Fibroblast of the aortic adventitia (primary cell): ENCODE results near the gene RPL13A. TPM values are rescaled to one million over a fixed set of nuclear protein-coding genes. Genes with fewer than 3 reads are reported as not detected.

Experiments used
- DNase-seq: peaks from one replicate; pipeline ENCODE4 v3.0.0-alpha.2; 2010; ENCODE audit warnings: low read depth
- H3K4me3 ChIP-seq: 2 replicates; pipeline ENCODE4 v1.5.1; 2011; ENCODE audit warnings: low read depth, mild to moderate bottlenecking, control low read depth, low read length, moderate library complexity
- CTCF ChIP-seq: IDR thresholded peaks from 2 replicates; pipeline ENCODE4 v1.5.1; 2011; ENCODE audit warnings: mild to moderate bottlenecking, low read length, control low read depth, inconsistent platforms; ENCODE audit not compliant: insufficient read depth
- total RNA-seq: library from RNA; depleted of rRNA; stranded (reverse); fragments of >200 nt; gene quantifications from 2 replicates; pipeline ENCODE4 v1.2.3, GENCODE V29; 2012; ENCODE audit warnings: low replicate concordance

The RPL13A gene
- total RNA-seq, 1 donor = 2,642 TPM

DNA sequence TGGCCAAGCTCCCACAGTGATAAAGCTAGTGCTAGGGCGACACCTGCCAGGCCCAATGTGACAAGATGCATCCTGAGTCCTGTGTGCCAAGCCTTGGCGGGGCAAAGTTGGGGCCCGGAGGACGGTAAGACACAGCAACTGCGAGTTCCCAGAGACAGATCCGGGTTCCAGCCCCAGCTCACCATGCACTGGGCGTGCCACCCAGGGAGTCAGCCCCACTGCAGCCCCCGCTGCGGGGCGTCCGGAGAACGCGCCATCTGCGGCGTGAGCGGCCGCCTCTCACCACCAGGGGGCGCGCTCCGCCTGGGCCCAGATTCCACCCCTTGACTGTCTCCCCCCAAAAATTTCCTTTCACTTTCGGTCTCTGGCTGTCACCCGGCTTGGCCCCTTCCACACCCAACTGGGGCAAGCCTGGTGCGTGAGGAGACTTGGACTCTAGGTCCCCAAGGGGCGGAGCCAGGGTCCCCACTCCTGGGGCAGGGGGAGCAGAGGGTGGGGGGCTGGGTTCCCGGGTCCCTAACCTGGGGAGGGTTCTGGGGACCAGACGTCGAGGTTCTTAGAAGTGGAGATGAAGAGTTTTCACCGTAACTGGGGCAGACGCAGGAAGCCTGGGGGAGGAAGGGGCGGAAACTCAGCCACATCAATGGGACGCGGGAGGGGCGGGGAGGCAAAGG, 13.4 kb upstream of the RPL13A start, which contains the start of gene FLT3LG:
TSS of gene FLT3LG (plus strand) at position 348 of the 674 bp plus-strand sequence. CDS start 425 bp downstream, outside the sequence.
- H3K4me3 ChIP-seq = peak within 1 kb of the TSS; percentile 72
- DNase-seq = peak; percentile 77
- peak; percentile 92 for TF ChIP-seq CTCF

DNA sequence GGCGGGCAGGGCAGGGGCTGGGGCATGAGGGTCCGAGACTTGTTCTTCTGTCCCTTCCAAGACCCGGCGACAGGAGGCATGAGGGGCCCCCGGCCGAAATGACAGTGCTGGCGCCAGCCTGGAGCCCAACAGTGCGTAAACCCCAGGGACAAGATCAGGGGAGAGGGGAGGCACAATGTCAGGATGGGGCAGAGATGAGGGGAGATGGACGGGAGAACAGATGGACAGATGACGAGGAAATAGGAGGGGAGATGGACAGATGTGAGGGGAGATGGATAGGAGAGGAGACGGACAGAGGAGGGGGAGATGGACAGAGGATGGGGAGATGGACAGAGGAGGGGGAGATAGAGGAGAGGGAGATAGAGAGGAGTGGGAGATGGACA, 12.9 kb upstream of the RPL13A start:
- peak overlapping the region; percentile 72 for H3K4me3 ChIP-seq
- DNase-seq = no peak
- TF ChIP-seq CTCF = no peak

DNA sequence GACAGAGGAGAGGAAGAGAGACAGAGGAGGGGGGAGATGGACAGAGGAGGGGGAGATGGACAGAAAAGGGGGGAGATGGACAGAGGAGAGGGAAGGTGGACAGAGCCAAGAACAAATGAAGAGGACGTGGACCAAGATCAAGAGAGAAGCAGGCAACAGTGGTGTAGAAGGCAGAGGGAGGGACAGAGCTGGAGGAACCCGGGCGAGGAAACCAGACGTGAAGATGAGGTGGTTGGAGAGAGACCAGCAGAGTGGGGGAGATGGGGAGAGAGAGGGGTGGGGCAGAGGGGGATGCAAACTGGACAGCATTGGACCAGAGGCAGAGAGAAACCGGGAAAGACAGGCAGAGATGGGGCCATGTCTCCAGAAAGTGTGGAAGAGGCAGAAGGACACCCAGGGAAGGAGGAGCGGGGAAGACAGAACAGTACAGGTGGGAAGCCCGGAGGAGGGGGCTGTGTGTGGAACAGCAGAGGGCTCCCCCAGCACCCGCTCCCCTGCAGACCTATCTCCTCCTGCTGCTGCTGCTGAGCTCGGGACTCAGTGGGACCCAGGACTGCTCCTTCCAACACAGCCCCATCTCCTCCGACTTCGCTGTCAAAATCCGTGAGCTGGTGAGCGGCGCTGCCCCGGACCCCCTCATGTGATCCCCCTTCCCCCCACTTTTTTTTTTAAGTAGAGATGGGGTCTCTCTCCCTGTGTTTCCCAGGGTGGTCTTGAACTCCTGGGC, 12.1 kb upstream of the RPL13A start:
- H3K4me3 ChIP-seq = peak overlapping the region; percentile 72
- DNase-seq = no peak
- TF ChIP-seq CTCF = no peak

GRCh38 chr19:49475995-49476880, 11.2 kb upstream of the RPL13A start:
- TF ChIP-seq CTCF = peak; percentile 58
- H3K4me3 ChIP-seq = no peak overlapping the region
- DNase-seq = no peak

GRCh38 chr19:49479975-49480628, 7.3 kb upstream of the RPL13A start:
- TF ChIP-seq CTCF = no peak
- no peak for DNase-seq
- H3K4me3 ChIP-seq = no peak overlapping the region

GRCh38 chr19:49481020-49481683, 6.3 kb upstream of the RPL13A start:
- H3K4me3 ChIP-seq = no peak overlapping the region
- no peak for DNase-seq
- no peak for TF ChIP-seq CTCF
